Measurements from ENCODE around the gene ERCC8. TPM values are rescaled to one million over a fixed set of nuclear protein-coding genes. Genes with fewer than 3 reads are reported as not detected.
"Not testable (repeated sequence)": the region's sequence is repeated elsewhere in the genome, so short reads cannot be mapped to it uniquely, and the experiment has no call there.

Gene ERCC8
- total and polyA plus RNA-seq, 5 donors: 5.1 to 9.6 (median 8.0) TPM

GRCh38 chr5:60860572-60860971, 84.3 kb downstream of the ERCC8 start:
- intact Hi-C loops (cut with DNase I); H3K27ac ChIP-seq (ENCODE audit: low read length); H3K4me1 ChIP-seq (ENCODE audit: control insufficient read depth, insufficient read depth, low read length); H3K9me3 ChIP-seq (ENCODE audit: control insufficient read depth, low read length); DNase-seq; H3K4me3 ChIP-seq (ENCODE audit: low read length); H3K27me3 ChIP-seq (ENCODE audit: control insufficient read depth, insufficient read depth); ATAC-seq: not testable (repeated sequence)
- 94% methylated on average over 16 of the region's 16 CpGs for WGBS

DNA sequence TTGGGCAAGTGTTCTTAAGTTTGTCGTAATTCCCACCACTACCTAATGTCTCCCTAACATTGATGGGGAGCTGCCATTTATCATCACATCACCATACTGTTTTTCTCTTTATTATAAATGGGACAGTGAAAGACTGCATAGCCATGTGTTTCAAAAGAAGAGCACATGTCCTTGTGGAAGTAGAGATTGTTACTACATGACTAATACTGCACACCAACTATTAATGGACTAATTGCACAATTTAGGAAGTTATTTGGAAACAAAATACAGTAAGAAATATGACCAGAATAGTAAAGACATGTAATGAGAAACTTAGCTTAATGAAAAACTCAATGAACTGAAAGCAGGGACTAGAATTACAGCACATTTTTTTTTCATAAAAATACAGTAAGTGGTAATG, 88.8 kb downstream of the ERCC8 start:
- Histone ChIP-seq H3K4me3 (ENCODE audit: low read length) (no peak overlapping the region), H3K27ac (ENCODE audit: low read length) (no peak overlapping the region), H3K27me3 (ENCODE audit: control insufficient read depth, insufficient read depth) (no peaks in the 10 kb centered on the region), H3K9me3 (ENCODE audit: control insufficient read depth, low read length) (no peaks in the 10 kb centered on the region), H3K4me1 (ENCODE audit: control insufficient read depth, insufficient read depth, low read length) (no peaks in the 10 kb centered on the region)
- DNase-seq (no peak), ATAC-seq (no peak)
- intact Hi-C loops (cut with DNase I): no loop called here
- 97% methylated on average over 1 of the region's 1 CpG for WGBS

DNA sequence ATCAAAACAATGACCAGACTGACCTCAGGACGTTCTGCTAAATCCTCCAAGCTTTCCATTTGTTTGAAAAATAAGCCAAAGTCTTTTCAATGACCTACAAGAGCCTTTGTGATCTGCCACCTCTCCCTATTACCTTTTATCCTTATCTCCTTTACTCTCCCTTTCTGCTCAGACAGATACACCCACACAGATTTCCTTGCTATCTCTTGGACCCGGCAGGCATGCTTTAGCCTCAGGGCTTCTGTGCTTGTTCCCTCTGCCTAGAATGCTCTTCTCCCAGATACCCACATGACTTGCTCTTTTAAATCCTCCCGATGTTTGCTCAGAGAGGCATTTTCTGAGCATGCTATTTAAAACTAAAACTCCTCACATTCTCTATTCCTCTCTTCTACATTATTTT, 91.9 kb downstream of the ERCC8 start:
- H3K4me3 ChIP-seq (ENCODE audit: low read length): no peak overlapping the region
- no peaks in the 10 kb centered on the region for H3K27me3 ChIP-seq (ENCODE audit: control insufficient read depth, insufficient read depth)
- no peaks in the 10 kb centered on the region for H3K4me1 ChIP-seq (ENCODE audit: control insufficient read depth, insufficient read depth, low read length)
- ATAC-seq (no peak), DNase-seq (no peak)
- intact Hi-C loops (cut with DNase I): no loop called here
- WGBS: 17% methylated on average over 3 of the region's 3 CpGs
- H3K27ac ChIP-seq (ENCODE audit: low read length): no peak overlapping the region
- no peaks in the 10 kb centered on the region for H3K9me3 ChIP-seq (ENCODE audit: control insufficient read depth, low read length)

- intact Hi-C loops (cut with DNase I): no loop called here
- Histone ChIP-seq H3K9me3 (ENCODE audit: control insufficient read depth, low read length) (no peaks in the 10 kb centered on the region), H3K27me3 (ENCODE audit: control insufficient read depth, insufficient read depth) (no peaks in the 10 kb centered on the region), H3K27ac (ENCODE audit: low read length) (no peak overlapping the region), H3K4me3 (ENCODE audit: low read length) (no peak overlapping the region), H3K4me1 (ENCODE audit: control insufficient read depth, insufficient read depth, low read length) (no peaks in the 10 kb centered on the region)
- DNase-seq (no peak), ATAC-seq (no peak)
- 43% methylated on average over 2 of the region's 2 CpGs for WGBS
Observed at GRCh38 chr5:60852317-60852716, 92.6 kb downstream of the ERCC8 start.

- H3K9me3 ChIP-seq (ENCODE audit: control insufficient read depth, low read length): no peaks in the 10 kb centered on the region
- H3K27ac ChIP-seq (ENCODE audit: low read length): no peak overlapping the region
- H3K4me1 ChIP-seq (ENCODE audit: control insufficient read depth, insufficient read depth, low read length): no peaks in the 10 kb centered on the region
- ATAC-seq (no peak), DNase-seq (no peak)
- no peaks in the 10 kb centered on the region for H3K27me3 ChIP-seq (ENCODE audit: control insufficient read depth, insufficient read depth)
- no peak overlapping the region for H3K4me3 ChIP-seq (ENCODE audit: low read length)
- intact Hi-C loops (cut with DNase I): no loop called here
Observed at GRCh38 chr5:60851626-60852025, 93.2 kb downstream of the ERCC8 start.

DNA sequence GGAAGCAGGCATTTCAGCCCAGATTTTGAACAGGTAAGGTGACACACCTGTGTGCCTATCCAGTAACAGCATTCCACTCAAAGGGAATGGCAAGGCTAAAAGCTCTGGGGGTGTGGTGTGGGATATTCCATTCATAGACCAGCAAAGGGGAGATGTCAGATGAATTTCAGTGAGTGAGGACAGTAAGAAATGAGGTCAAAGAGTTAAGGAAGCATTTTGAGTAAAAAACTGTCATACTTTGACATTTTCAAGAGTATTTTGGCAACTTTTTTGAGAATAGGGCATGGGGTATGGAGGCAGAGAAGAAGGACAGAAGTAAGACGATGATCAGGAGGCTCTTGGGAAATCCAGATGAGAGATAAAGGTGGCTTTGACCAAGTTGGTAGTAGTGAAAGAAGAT, 98.6 kb downstream of the ERCC8 start:
- no peaks in the 10 kb centered on the region for H3K27me3 ChIP-seq (ENCODE audit: control insufficient read depth, insufficient read depth)
- intact Hi-C loops (cut with DNase I): no loop called here
- H3K4me3 ChIP-seq (ENCODE audit: low read length): no peak overlapping the region
- 89% methylated on average over 1 of the region's 1 CpG for WGBS
- ATAC-seq: no peak
- H3K27ac ChIP-seq (ENCODE audit: low read length): no peak overlapping the region
- DNase-seq: no peak
- H3K4me1 ChIP-seq (ENCODE audit: control insufficient read depth, insufficient read depth, low read length): no peaks in the 10 kb centered on the region
- H3K9me3 ChIP-seq (ENCODE audit: control insufficient read depth, low read length): no peaks in the 10 kb centered on the region

- Histone ChIP-seq H3K4me3 (ENCODE audit: low read length) (peak within 1 kb of the TSS; percentile 76), H3K9me3 (ENCODE audit: control insufficient read depth, low read length) (no peaks in the 10 kb centered on the region), H3K4me1 (ENCODE audit: control insufficient read depth, insufficient read depth, low read length) (no peaks in the 10 kb centered on the region), H3K27me3 (ENCODE audit: control insufficient read depth, insufficient read depth) (no peaks in the 10 kb centered on the region), H3K27ac (ENCODE audit: low read length) (no peak within 1 kb of the TSS)
- peak; percentile 83 to 88 for ATAC-seq
- intact Hi-C loops (cut with DNase I): no loop called here
- WGBS: 1% methylated on average over 86 of the region's 87 CpGs
- peak; percentile 32 to 64 (median 52) for DNase-seq
Observed at GRCh38 chr5:60843936-60844905, 100.6 kb downstream of the ERCC8 start, which contains the start of gene ELOVL7. Gene ELOVL7 (minus strand): TSS chr5:60844269. CDS start chr5:60787397, 56,872 bp downstream.

DNA sequence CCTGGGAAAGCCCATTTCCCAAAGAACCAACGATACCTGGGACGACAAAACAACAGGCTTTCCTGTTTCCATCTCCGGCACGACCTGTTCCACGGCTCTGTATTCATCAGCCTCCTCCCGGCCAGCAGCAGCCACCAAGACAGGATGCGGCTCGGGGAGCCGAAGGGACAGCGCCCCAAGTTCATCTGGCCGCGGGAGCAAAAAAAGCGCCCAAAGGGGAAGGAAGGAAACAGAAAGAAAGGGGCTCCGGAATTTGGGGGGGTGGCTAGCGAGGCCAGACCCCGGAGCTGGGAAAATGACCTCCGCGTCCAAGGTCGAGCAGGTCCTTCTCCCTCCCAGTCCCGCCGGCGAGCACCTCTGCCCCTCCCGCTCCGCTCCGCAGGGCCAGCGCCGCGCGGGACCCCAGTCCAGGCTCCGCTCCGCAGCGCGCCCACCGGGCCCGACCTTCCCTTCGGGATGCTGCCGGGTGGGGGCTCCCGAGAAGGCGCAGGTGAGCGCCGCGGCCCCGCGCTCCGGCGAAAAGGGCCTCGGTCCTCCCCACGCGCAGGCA, 101.4 kb downstream of the ERCC8 start:
- no peak overlapping the region for H3K27ac ChIP-seq (ENCODE audit: low read length)
- intact Hi-C loops (cut with DNase I): no loop called here
- H3K4me1 ChIP-seq (ENCODE audit: control insufficient read depth, insufficient read depth, low read length): no peaks in the 10 kb centered on the region
- ATAC-seq (peak; percentile 36 to 53), DNase-seq (no peak)
- H3K9me3 ChIP-seq (ENCODE audit: control insufficient read depth, low read length): no peaks in the 10 kb centered on the region
- under 1% methylated on average over 49 of the region's 49 CpGs for WGBS
- H3K4me3 ChIP-seq (ENCODE audit: low read length): peak overlapping the region; percentile 76
- H3K27me3 ChIP-seq (ENCODE audit: control insufficient read depth, insufficient read depth): no peaks in the 10 kb centered on the region

DNA sequence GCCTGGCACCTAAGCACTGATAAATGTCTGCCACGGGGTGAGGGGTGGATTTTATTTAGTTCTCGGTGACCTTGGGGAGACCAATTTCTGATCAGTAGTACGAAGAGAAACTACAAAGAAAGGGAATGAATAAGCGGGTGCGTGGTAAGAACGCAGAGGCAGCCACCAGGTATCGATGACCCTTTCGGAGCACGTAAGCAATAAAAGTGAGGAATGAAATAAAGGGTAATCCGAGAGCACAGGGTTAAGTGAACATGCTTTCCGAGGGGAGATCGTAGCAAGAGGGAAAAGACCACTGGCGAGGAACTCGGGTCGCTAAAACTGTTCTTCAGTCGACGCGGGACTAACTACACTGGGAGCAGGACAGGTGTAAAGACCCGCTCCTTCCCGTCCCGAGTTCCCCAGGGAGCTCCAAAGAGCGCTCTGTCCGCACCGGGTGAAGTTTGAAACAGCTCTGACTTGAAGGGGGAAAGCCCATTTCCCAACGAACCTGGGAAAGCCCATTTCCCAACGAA, 101.9 kb downstream of the ERCC8 start:
- Histone ChIP-seq H3K27me3 (ENCODE audit: control insufficient read depth, insufficient read depth) (no peaks in the 10 kb centered on the region), H3K9me3 (ENCODE audit: control insufficient read depth, low read length) (no peaks in the 10 kb centered on the region), H3K27ac (ENCODE audit: low read length) (no peak overlapping the region), H3K4me3 (ENCODE audit: low read length) (peak overlapping the region; percentile 76), H3K4me1 (ENCODE audit: control insufficient read depth, insufficient read depth, low read length) (no peaks in the 10 kb centered on the region)
- 10% methylated on average over 26 of the region's 26 CpGs for WGBS
- ATAC-seq (no peak), DNase-seq (no peak)
- intact Hi-C loops (cut with DNase I): no loop called here

DNA sequence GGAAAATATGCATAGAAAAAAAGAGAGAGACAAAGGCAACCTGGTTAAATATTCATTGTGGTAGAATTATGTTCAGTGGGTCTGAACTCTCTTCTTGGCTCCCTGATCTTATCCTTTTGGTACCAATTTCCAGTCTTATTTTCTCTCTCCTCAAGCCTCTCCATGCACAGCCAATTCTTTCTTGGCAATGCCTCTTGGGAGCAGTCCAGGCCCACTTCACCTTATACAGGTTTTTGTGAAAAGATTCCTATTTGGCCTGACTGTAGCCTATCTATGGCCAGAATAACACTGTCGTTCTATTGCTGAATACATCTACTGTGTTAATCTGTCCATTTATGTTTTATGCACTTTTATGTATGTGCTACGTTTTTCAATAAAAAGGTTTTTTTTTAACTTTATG, 103.5 kb downstream of the ERCC8 start:
- intact Hi-C loops (cut with DNase I): no loop called here
- no peaks in the 10 kb centered on the region for H3K4me1 ChIP-seq (ENCODE audit: control insufficient read depth, insufficient read depth, low read length)
- DNase-seq: no peak
- no peak overlapping the region for H3K27ac ChIP-seq (ENCODE audit: low read length)
- no peak for ATAC-seq
- whole genome bisulfite sequencing: 79% methylated on average over 2 of the region's 2 CpGs
- no peak overlapping the region for H3K4me3 ChIP-seq (ENCODE audit: low read length)
- H3K9me3 ChIP-seq (ENCODE audit: control insufficient read depth, low read length): no peaks in the 10 kb centered on the region
- no peaks in the 10 kb centered on the region for H3K27me3 ChIP-seq (ENCODE audit: control insufficient read depth, insufficient read depth)

DNA sequence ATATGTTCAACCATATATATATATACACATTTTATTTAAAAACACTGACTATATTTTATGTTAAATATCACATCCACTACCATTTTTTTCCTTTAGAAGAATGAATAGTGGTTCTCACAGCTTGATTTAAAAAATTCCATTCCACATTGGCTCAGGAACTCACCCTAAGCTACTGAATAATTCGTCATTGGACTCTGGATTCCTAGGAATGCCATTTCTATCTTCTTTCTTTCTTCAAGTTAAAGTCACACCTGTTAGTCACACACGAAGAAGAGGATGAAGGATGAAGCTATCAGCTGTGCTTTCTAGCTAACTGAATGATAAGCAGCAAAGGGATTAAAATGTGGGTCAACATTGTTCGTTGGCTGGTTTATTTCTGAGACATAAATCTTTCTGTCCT, 108.7 kb downstream of the ERCC8 start:
- DNase-seq (no peak), ATAC-seq (no peak)
- Histone ChIP-seq H3K9me3 (ENCODE audit: control insufficient read depth, low read length) (no peaks in the 10 kb centered on the region), H3K4me1 (ENCODE audit: control insufficient read depth, insufficient read depth, low read length) (no peaks in the 10 kb centered on the region), H3K4me3 (ENCODE audit: low read length) (no peak overlapping the region), H3K27me3 (ENCODE audit: control insufficient read depth, insufficient read depth) (no peaks in the 10 kb centered on the region), H3K27ac (ENCODE audit: low read length) (no peak overlapping the region)
- WGBS: 27% methylated on average over 3 of the region's 3 CpGs
- intact Hi-C loops (cut with DNase I): no loop called here

All from right cardiac atrium (tissue), 5 donors.